SHP77 (cell line): ENCODE results near the gene NUSAP1.
"Not testable (repeated sequence)": the region's sequence is repeated elsewhere in the genome, so short reads cannot be mapped to it uniquely, and the experiment has no call there.

Experiments
- DNase-seq, 2 experiments: peaks; one replicate each; lab custom pipeline; 2025; lab: John Stamatoyannopoulos, UW

NUSAP1 gene

GRCh38 chr15:41411441-41411840 lies 78.8 kb downstream of the NUSAP1 start:
- no peak for DNase-seq

GRCh38 chr15:41416128-41416741 lies 83.6 kb downstream of the NUSAP1 start:
- no peak for DNase-seq

GRCh38 chr15:41416742-41417417 lies 84.2 kb downstream of the NUSAP1 start, which contains the start of gene RTF1:
TSS of gene RTF1 (plus strand) at chr15:41417095. CDS start at chr15:41417116, 21 bp downstream.
- DNase-seq, result peak; percentile 73 to 78

- DNase-seq, result peak in 1 of 2 experiments; percentile 23
Measured at GRCh38 chr15:41417418-41418195, 84.9 kb downstream of the NUSAP1 start.

- DNase-seq, result no peak
Measured at GRCh38 chr15:41423979-41424659, 91.4 kb downstream of the NUSAP1 start.

- DNase-seq, result no peak
Measured at GRCh38 chr15:41424809-41425208, 92.1 kb downstream of the NUSAP1 start.

- not testable (repeated sequence) for DNase-seq
Measured at GRCh38 chr15:41425907-41426306, 93.2 kb downstream of the NUSAP1 start.

- no peak for DNase-seq
Measured at GRCh38 chr15:41429003-41429890, 96.6 kb downstream of the NUSAP1 start.
